Left ventricle myocardium inferior (tissue), 1 donor: ENCODE measurements around the gene PRR22. TPM values are rescaled to one million over a fixed set of nuclear protein-coding genes. Genes with fewer than 3 reads are reported as not detected.

Experiments
- DNase-seq: peaks from one replicate; pipeline ENCODE4 v3.0.0-alpha.2; 2020
- H3K27ac ChIP-seq: fragments of 200-600 bp; replicated peaks from 2 replicates; pipeline ENCODE4 v1.8.0; 2021
- H3K27me3 ChIP-seq: fragments of 200-600 bp; 2 replicates; pipeline ENCODE4 v1.8.0; 2021; ENCODE audit warnings: low read depth
- H3K36me3 ChIP-seq: fragments of 200-600 bp; 2 replicates; pipeline ENCODE4 v1.8.0; 2021
- H3K4me1 ChIP-seq: fragments of 200-600 bp; 2 replicates; pipeline ENCODE4 v1.8.0; 2021
- H3K4me3 ChIP-seq: fragments of 200-600 bp; 2 replicates; pipeline ENCODE4 v1.8.0; 2021; ENCODE audit warnings: mild to moderate bottlenecking, moderate library complexity
- H3K9me3 ChIP-seq: fragments of 200-600 bp; replicated peaks from 2 replicates; pipeline ENCODE4 v1.8.0; 2021
- CTCF ChIP-seq: fragments of 200-600 bp; IDR thresholded peaks from 2 replicates; pipeline ENCODE4 v1.8.0; 2021; ENCODE audit warnings: antibody characterized with exemption, mild to moderate bottlenecking, borderline replicate concordance
- intact Hi-C: fragments of 100-400 bp; cut with micrococcal nuclease; formaldehyde crosslinking; loops from one replicate; pipeline ENCODE4 v1.11.0; 2022
- total RNA-seq: library from RNA; stranded (reverse); fragmentation: NEBNext Ultra II Directional; extraction: Animal tissue kit (Norgen Biotek cat#: 25700); gene quantifications from one replicate; pipeline ENCODE4 v1.2.1, GENCODE V29; 2021
- donor health status: DM: no; HTN: yes; CAD: no; lungs with severe emphysema.

Gene PRR22
- total RNA-seq, 1 donor from 2014 or later = 1.1 TPM

GRCh38 chr19:5792224-5792623 lies 7.7 kb upstream of the PRR22 start:
- Histone ChIP-seq H3K4me1 (peaks cover 14% of the 10 kb centered on the region), H3K4me3 (no peak overlapping the region), H3K27ac (no peak overlapping the region), H3K9me3 (no peaks in the 10 kb centered on the region), H3K27me3 (no peaks in the 10 kb centered on the region), H3K36me3 (peaks cover 28% of the 10 kb centered on the region)
- intact Hi-C loops = no loop called here
- no peak for DNase-seq
- TF ChIP-seq CTCF = no peak

GRCh38 chr19:5790559-5791520 lies 6.3 kb upstream of the PRR22 start, which contains the start of gene DUS3L:
Gene DUS3L, minus strand, starts transcription at chr19:5791163. Its CDS starts 22 bp downstream, at chr19:5791141.
- Histone ChIP-seq H3K9me3 (no peaks in the 10 kb centered on the region), H3K36me3 (peaks cover 42% of the 10 kb centered on the region), H3K27ac (peak within 1 kb of the TSS; percentile 99), H3K4me1 (peaks cover 14% of the 10 kb centered on the region), H3K4me3 (peak within 1 kb of the TSS; percentile 90), H3K27me3 (no peaks in the 10 kb centered on the region)
- peak; percentile 9 for TF ChIP-seq CTCF
- intact Hi-C loops = no loop called here
- DNase-seq = peak; percentile 97

- H3K4me1 ChIP-seq = peaks cover 14% of the 10 kb centered on the region
- intact Hi-C loops = no loop called here
- no peak for DNase-seq
- peaks cover 50% of the 10 kb centered on the region for H3K36me3 ChIP-seq
- H3K27me3 ChIP-seq = no peaks in the 10 kb centered on the region
- no peak for TF ChIP-seq CTCF
- peak overlapping the region; percentile 90 for H3K4me3 ChIP-seq
- peak overlapping the region; percentile 99 for H3K27ac ChIP-seq
- no peaks in the 10 kb centered on the region for H3K9me3 ChIP-seq
These were observed 5.5 kb upstream of the PRR22 start for GRCh38 chr19:5789886-5790558.

GRCh38 chr19:5789351-5789761 lies 4.8 kb upstream of the PRR22 start:
- Histone ChIP-seq H3K36me3 (peaks cover 56% of the 10 kb centered on the region), H3K4me3 (no peak overlapping the region), H3K27ac (no peak overlapping the region), H3K9me3 (no peaks in the 10 kb centered on the region), H3K27me3 (no peaks in the 10 kb centered on the region), H3K4me1 (peaks cover 14% of the 10 kb centered on the region)
- no peak for DNase-seq
- no peak for TF ChIP-seq CTCF
- intact Hi-C loops = no loop called here

GRCh38 chr19:5788422-5788821 lies 3.9 kb upstream of the PRR22 start:
- peaks cover 14% of the 10 kb centered on the region for H3K4me1 ChIP-seq
- H3K27ac ChIP-seq = no peak overlapping the region
- no peaks in the 10 kb centered on the region for H3K9me3 ChIP-seq
- no peak for DNase-seq
- intact Hi-C loops = no loop called here
- no peaks in the 10 kb centered on the region for H3K27me3 ChIP-seq
- H3K4me3 ChIP-seq = no peak overlapping the region
- TF ChIP-seq CTCF = no peak
- H3K36me3 ChIP-seq = peaks cover 60% of the 10 kb centered on the region
